ENCODE results near the gene THSD7B.

GRCh38 chr2:136891100-136891499 is 125.8 kb downstream of the THSD7B start:
- TF ChIP-seq SMC3 (IDR thresholded peaks at IDR 0.05) = no peak
- TF ChIP-seq BHLHE40 (IDR thresholded peaks at IDR 0.05; ENCODE audit: low read depth, low read length) = no peak
- no peak for TF ChIP-seq CTCF (IDR thresholded peaks at IDR 0.05)
- TF ChIP-seq CHD2 (IDR thresholded peaks at IDR 0.05; ENCODE audit: low read length, partially characterized antibody) = no peak
- no peak for TF ChIP-seq RAD21 (conservative IDR thresholded peaks at IDR 0.05 in 1 of 2, IDR thresholded peaks at IDR 0.05 in 1 of 2)
